ENCODE results near the gene GSX2.

GSX2 gene

DNA sequence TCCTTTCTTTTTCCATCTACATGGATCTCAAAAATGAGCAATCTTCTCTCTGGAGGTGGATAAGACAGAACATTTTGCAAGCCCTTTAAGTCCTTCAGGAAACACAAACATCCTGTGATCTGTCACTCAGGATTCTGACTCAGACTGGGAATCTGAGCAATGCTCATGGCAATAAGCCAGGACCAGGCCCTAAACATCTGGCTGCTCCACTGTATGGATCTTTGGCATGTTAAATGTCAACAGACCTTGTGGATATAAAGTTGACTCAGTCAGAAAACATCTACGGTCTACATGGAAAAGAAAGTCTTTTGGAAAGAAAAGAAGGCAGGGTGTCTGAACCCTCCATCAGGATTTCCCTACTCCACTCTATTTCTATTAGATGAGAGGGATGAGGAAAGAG lies 17.8 kb upstream of the GSX2 start:
- DNase-seq: no peak

DNA sequence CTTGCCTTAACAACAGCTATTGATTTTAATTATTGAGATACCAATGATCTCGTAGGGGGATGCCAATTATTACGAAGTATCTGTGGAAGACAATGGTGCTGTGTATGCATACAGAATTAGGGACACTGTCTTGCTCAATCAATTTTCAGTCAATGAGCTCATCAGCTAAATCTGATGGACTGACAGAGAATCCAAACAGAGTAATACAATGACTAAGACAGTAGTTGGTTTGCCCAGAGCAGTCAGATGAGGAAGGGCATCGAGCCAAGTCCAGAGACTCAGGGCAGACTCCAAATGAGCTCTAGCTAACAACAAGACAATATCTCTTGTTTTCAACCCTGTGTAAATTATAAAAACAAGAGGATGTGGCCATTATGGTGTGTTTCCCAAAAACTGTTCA lies 14.7 kb upstream of the GSX2 start:
- no peak for DNase-seq

DNA sequence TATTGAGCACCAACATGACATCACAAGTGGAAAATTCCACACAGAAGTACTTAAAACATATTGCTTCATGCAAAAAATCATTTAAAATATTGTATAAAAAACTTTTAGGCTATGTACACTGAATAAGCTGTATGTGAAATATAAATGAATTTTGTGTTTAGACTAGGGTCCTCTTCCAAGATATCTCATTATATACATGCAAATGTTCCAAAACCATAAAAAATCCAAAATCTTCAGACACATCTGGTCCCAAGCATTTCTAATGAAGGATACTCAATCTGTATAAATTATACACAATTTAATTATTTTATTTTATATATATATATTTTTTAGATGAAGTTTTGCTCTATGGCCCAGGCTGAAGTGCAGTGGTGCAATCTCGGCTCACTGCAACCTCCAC lies 10.1 kb upstream of the GSX2 start:
- DNase-seq: no peak

DNA sequence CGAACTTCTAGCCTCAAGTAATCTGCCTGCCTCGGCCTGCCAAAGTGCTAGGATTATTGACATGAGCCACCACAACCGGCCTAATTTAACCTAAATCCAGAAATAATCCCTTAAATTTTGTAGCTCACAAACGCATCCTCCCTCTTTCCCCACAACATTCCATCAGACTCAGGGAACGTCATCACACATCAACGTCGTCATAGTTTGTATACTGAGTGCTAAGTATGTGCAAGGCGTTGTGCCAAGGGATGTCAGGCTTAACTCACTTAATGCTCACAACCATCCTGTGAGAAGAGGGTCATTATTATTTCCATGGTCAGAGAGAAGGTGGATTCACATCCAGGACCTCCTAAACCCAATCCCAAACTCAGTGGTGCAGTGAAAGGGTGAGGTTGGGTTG lies 9.6 kb upstream of the GSX2 start:
- no peak for DNase-seq

DNA sequence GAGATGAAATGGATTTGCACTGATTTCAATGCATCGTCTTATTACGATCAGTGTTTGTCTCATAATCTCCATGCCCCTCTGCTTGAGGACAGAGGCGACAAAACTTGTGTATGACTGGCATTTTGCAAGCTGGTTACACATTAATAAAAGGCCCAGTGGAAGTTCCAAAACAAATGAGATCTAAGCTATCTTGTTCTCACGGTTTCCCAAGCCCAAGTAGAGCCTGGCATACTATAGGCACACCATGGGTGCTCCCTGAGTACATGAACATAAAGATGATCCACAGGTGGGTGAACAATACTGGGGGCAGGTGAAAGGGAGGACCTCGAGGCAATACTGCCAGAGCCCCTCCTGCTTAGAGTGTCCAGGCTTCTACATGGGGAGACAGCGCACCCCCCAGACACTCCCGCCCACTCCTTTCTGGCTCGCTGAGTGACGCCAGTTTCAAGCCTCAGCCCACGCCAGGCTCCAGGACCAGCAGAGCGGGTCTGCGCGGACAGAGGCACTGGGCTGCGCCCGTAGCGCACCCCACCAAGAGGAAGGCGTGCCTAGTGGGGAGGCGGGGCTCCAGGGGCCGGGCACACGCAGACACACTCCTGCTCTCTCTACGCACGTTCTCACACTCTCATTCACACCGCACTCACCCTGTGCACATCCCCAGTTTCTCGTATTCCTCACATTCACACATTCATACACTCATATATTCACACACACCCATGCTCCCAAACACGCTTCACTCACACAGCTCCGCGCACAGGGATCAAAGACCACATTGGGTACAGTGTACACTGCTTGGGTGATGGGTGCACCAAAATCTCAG lies 8.9 kb upstream of the GSX2 start:
- peak; percentile 40 for DNase-seq

DNA sequence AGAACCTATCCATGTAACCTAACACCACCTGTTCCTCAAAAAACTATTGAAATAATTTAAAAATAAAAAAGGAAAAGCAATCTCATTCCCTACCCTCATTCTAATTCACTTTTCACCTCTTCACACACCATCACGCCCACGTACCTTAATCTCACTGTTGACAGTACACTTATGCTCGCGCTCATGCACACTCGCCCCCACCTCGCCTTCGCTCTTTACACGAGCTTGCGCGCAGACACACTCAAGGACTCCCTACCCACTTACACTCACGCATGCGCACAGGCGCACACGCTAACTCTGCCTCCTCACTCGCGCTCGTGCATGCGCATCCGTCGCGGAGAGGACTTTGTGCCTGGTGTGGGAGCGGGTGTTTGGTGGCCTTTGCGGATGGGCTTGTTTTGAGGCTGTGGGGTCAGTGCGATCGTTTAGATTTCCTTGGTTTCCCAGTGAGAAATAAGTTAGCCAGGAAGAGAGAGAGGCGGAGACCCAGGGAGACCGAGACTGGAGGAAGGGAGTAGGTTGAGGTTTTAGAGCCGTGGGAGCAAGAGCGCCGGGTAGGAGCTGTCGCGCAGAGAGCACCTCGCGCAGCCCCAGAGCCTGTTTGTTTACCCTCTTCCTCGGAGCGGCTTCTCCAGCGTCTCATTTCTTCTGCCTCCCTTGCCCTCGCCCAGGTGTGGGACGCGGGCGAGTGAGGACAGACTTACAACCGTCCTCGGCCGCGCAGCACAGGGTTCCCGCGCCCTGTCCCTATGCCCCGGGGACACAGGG lies 8.1 kb upstream of the GSX2 start:
- DNase-seq: peak; percentile 88

DNA sequence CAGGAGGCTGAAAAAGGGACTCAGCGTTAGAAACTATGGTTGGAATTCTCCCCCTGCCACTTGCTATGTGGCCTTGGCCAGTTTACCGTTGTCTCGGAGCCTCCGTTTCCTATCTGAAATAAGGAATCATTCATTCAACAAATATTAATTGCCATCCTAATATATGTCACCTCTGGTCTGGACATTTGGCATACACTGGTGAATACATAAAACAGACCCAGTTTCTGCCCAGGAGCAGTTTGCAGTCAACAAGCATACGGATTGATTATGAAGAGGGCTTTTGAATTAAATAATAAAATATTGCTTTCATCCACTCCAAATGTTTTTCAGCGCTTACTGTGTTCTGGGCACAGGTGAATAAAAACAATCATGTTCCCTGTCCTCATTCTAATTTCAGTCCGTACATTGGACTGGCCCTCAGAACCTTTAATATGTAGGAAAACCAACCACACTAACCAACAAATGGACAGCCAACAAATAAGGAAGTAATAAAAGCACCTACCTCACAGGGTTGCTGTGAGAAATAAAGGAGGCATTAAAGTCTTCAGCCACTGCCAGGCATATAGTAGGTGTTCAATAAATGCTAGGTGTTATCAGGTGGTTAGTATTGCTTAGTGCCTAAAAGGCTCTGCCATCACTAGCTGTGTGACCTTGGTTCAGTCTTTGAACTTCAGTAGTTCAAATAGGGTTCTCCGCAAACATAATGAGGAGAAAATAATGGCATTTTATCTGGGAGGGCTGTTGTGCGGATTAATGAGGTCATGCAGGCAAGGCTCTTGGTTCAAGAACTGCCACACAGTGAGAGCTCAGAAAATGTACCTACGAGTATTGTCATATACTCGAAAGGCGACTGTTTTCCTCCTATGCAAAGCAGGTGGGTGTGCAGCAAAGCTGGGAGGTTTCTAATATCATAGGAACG lies 7.3 kb upstream of the GSX2 start:
- DNase-seq: no peak

DNA sequence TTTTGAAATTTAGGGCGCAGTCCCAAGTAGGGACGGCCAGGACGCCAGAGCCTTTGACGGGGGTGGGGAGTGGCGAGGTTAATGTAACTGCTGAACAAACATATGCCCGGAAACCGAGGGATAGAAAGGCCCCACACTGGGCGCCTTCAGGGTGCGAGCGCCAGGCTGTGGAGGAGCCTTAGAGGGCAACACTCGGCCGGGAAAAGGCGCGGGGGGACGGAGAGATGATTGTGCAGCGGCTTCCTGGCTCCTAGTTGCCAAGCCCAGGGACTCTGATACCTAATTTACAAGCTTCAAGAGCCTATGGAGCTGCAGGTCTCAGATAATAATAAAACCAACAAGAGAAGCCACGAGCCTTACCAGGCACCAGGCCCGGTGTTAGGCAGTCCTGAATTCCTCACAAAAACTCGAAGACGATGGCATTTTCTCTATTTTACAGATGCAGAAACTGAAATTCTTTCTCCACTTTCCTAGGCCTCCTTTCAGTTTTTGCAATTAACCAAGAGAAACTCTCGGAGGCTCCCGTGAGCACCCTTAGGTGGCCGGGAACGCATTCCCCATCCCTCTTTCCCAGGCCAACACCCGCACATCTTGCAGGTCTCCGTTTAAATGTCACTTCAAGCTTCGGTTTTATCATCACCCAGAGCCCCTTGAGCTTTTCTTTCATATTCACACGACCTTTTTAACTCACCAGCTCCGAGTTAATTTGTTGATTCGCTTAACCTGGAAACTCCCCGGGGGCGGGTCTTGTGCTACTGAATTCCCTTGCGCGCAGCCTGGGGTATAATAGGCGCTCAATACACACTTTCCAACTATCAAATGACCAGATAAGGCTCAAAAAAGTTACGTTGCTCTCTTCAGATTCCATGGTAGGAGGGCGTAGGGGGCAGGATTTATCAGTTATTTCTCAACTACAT lies 6.4 kb upstream of the GSX2 start:
- no peak for DNase-seq

DNA sequence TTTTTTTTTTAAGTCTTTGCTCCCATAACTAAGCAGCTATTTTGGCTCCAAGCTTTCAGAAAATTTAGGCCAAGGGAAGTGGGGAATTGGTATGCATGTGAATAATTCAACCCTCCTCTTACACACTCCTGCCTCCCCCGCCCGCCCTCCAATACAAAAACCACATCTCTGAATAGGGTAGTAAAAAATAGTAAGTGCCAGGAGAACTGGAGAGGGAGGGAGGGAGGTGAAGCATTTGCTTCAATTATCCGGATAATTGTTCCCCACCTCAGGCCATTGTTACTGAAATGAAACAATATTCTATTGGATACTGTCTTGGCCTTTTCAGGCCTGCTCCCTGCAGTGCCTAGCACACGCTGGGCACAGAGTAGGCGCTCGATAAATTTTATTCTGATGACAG lies 5.5 kb upstream of the GSX2 start:
- DNase-seq: no peak

DNA sequence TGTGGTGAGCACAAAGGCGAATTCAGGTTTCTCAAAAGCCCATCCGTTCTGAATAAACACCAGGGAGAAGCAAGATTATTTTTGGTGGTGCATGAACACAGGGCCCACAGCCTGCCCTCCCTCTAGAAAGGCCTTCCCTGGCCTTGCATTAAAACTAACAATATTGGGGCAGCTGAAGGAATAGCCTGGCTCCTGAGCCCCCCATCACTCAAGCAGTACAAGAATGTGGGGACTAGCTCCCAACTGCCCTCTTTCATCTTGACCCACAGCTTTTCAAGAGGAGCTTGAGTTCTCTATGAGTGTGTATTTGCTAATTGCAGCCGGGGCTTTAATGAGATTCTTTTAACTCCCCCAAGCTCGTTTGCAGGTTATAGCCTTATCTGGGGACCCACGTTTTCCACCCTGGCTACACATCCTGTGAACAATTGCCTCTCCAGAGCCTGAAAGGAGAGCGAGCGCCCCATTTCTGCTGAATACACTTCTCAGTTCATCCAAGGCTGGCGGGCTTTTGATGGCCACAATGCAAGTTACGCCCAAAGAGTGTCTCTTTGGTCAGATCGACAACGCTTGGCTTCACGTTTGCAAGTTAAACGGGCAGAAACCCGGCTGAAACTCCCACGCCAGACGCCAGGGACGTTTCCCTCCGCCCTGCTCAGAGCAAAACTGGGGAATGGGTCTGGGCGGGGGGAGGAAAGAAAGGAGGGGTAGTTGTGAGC lies 4.7 kb upstream of the GSX2 start:
- no peak for DNase-seq

DNA sequence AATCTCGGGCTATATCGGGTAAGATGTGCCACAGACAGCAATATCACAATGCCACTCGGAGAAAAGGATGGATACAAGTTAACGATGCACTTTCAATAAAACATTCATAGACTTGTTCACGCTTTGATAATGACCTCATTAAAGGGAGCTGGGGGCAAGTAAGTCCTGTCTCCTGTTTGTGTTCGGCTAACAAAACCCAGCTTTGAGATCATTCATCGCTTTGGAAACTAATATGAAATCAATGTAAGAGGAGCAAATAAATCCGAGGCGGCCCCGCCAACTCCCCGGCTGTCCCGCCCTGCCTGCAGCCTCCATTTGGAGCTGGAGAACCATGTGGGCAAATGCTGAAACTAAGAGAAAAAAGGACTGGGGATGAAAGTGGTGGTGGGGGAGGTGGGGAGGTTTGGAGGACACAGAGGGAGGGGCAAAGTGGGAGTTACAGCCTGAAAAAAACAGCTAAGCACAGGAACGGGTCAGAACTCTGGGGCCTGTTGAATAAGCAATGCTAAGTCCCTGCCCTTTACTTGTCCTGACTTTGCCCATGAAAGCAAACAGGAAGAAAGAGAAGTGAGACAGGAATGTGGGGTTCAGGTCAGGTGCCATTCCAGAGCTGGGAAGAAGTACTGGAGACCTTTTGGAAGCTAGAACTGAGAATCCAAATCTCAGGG lies 3.5 kb upstream of the GSX2 start:
- DNase-seq: no peak

DNA sequence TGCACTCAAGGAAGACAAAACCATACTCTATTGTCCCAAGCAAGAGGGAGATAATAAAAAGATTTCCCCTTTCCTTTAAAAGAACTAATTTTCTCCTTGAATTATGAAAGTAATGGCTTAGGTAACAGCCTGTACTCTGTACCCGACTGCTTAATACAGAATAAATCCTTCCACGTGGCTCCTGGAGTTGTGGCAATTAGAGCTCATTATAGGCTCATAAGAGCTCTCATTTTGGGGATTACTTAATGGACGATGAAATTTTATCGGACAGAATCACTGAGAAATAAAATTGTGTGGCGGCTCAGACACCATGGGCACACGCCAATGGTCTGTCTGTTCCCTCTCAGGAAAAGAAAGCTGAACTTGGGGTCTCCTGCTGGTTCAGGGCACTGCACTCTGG lies 2.8 kb upstream of the GSX2 start:
- no peak for DNase-seq

DNA sequence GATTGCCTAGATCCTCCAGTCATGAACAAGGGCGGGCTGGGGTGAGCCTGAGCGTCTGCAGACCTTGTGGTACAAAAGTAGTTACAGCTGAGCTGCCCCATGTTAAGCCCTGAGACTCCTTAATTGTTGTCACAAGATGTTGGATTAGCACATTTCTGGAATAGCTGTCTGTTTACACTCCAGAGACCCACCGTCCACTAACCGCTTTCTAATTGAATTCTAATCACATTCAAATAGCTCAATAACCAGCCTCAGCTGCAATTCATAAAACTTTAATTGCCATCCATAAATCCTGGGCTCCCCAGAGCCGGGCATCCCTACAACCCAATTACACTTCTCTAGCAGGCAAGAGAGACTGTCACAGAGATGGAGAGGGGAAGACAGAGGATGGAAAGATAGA lies 1.6 kb upstream of the GSX2 start:
- no peak for DNase-seq

DNA sequence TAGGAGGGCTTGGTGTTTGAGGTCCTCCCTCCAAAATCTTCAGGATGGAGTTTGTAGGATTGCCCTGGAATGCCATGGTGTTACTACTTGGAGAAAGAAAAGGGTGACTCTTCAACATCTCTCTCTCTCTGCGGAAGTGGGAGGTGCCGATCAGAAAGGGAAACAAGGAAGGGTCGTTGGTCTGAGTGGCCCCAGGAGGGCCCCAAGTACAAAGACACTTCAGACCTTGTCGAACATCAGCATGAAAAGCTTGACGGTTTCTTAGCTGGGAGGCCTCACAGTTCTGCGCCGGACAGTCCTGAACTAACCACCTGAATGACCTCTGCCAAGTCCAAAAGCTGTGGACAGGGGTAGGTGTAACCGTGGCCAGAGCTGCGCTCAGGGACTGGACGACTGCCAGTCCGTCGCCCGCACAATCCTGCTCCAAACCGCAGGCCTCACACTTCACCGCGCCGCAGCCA lies 646 bp upstream of the GSX2 start:
- no peak for DNase-seq

DNA sequence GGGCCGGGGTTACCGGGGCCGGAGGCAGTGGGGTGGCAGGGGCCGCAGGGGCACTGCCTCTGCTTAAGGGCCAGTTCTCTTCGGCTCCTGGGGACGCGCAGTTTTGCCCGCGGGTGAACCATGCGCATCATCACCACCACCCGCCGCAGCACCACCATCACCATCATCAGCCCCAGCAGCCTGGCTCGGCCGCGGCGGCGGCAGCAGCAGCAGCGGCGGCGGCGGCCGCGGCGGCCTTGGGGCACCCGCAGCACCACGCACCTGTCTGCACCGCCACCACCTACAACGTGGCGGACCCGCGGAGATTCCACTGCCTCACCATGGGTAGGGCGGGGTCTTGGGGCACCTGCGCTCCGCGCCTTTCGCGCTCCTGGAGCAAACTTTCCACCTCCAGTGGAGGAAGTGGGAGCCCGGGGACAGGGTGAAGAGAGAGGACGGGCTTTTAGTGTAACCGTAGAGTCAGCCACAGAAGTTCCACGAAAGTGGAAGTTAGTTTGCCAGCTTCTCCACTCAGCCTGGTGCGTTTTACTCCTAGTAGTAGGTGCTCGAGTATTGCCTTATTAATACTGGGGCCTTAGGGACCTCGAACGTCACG lies 729 bp downstream of the GSX2 start:
- no peak for DNase-seq

DNA sequence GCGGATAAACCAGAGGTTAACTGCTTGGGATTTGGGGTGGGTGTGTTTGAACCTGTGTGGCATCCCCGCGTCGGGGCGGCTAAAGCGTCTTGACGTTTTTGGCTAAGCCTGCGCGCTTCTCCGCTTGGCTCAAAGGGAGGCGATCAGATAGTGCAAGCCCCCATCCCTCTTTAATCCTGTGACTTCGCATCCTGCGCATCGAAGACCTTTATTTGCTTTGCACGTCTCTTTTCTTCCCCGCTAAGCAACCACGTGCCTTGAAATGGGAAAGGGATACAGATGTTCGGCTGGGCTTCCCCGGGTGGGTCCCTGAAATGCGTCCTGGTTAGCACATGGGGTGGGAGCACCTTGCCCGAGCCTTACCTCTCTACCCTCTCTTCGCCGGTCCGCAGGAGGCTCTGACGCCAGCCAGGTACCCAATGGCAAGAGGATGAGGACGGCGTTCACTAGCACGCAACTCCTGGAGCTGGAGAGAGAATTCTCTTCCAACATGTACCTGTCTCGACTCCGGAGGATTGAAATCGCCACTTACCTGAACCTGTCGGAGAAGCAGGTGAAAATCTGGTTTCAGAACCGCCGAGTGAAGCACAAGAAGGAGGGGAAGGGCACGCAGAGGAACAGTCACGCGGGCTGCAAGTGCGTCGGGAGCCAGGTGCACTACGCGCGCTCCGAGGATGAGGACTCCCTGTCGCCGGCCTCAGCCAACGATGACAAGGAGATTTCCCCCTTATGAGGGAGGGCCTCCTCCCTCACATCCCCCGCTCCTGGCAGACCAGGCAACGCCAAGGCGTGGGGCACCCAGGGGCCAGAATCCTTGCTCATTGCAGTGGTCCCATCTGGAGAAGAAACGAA lies 1.5 kb downstream of the GSX2 start:
- DNase-seq: no peak

DNA sequence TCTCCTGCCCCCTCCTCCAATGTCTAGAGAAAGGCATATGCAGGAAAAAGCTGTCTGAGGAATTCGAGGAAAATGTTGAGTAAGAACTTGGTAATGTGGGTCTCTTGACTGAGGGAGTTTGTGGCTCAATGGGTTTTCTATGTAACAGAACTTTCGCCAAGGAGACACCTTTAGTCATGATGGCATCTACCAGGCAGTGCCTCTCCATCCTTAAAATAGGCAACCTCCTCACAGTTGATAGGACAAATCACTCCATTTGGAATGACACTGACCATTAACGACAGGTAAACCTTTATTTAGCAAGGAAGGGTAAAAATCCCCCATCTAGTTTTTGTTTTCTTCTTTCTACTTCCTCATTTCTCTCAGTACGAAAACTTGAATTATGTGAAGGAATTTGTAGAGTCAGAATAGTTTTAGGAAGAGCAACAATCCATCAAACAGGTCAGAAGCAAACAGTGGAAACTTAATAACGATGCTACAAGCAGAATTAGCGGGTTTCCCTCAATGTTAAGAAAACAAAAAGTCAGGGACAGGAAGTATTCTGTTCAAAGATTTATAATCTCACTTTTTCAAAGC lies 2.7 kb downstream of the GSX2 start:
- no peak for DNase-seq

DNA sequence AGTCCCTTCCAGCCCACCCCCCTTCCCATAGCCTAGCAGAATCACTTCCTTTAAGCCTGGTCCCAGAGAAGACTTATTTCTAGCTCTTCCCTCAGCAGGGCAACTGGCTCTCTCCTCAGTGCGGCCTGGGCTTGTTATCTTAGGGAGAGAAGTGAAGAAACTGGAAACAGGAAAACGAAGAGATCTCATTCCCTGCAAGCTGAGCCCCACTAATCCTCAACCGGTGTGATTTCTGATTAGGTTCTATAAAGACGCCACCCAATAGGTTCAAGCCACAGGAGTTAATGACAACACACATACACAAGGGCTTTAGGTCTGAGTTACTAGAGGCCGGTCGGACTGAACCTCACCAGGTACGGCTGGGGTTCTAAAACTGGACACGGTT lies 3.2 kb downstream of the GSX2 start:
- no peak for DNase-seq

DNA sequence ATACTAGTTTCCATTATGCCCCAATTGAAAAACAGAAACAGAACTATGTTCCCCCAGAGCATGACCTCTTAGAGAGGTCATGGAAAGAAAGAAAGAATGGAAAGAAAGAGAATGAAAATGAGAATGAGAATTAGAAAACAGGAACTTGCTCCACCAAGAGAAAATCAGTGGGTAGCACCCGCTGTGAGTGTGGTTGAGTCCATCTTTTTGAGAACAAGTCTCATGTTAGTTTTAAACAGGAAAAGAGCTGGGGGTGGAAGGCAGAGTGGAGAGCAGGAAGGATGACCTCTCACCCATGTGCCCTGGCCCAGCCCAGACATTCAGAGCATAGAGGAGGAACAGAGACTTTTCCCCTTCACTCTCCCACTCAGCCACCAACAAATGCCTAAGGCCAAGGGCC lies 4.9 kb downstream of the GSX2 start:
- no peak for DNase-seq
